GM18861 (cell line): ENCODE results near the gene PROM1.

Source experiments
- ATAC-seq: cut with Tn5 transposase; IDR thresholded peaks from one replicate; pipeline ENCODE4 v1.9.1; 2021; ENCODE audit not compliant: unreplicated experiment

The PROM1 gene

DNA sequence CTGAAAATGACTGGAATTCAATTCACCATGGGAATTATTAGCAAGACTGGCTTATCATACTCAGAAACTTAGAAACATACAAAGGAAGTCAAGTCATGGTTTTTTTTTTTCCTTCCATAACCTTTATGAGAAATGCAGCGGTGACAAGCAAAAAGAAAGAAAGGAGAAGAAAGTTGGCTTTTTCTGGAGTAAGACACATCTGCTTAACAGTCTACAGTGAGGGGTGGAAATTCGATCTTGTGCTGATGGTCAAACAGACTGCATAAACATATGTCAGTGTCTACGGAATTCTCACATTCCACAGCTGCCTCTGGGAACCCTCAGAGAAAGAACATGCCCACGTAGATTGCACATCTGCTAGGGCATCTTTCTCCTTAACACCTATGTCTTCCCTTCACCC lies 54.6 kb downstream of the PROM1 start:
- ATAC-seq, result no peak

DNA sequence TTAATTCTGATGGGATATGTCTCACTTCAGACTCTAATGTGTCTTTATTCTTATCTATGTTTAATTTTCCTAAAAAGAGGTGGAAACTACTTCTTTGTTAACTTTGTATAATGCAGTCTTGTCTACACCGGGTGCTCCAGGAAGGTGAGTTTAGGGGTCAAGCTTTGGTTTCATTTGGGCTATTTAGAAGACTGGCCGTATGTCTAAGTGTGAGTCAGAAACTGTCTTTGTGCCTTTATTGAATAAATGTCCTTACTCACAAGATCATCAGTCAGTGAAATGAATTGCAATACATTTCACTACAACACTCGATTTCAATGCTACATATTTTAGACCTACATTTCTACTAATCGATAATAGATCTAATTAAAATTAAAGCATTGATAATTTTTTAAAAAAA lies 56.2 kb downstream of the PROM1 start:
- ATAC-seq, result no peak

GRCh38 chr4:16027114-16027513 lies 56.7 kb downstream of the PROM1 start:
- ATAC-seq, result no peak

DNA sequence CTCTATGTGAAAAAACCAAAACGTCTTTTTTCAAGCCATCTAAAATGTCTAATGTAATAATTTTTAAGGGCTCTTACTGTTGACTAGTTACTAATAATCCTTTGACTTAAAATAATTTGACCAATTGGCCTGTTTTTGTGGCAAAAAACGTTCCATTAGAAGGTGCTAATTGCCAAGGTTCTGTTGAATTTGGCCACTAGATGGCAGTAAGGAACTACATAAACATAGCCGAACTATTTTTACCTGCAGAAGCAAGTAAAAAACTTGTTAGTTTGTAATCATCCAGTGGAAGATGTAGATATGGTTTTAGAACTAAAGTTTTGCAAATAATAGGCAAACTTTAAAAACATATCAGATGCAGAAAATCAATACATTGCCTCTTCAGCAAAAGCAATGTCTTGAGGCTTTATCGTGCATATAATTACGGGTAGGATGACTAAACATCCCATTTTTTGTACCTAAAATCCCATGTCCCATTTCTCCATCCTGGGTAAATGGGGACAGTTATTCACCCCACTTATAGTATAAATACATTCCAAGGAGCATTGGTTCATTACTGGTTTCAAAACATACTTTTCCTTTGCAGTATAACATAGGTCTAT lies 57.6 kb downstream of the PROM1 start:
- ATAC-seq, result no peak

DNA sequence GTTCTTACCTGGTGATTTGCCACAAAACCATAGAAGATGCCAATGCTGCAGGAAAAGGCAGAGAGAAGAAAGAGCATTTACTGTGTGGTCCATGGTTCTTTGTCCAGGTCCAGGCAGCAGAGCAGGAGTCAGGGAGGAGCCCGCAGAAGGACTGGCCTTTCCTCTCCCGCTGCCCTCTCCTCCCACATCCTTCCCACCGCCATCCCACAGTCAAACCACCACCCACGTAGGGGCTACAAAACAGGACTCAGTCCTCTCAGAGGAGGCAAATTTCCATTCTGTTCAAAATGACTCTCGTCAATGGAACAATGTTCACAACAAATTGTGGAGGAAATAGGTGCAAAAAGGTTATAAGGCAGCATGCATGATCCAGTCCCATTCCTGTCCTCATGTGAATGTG lies 58.6 kb downstream of the PROM1 start:
- no peak for ATAC-seq

DNA sequence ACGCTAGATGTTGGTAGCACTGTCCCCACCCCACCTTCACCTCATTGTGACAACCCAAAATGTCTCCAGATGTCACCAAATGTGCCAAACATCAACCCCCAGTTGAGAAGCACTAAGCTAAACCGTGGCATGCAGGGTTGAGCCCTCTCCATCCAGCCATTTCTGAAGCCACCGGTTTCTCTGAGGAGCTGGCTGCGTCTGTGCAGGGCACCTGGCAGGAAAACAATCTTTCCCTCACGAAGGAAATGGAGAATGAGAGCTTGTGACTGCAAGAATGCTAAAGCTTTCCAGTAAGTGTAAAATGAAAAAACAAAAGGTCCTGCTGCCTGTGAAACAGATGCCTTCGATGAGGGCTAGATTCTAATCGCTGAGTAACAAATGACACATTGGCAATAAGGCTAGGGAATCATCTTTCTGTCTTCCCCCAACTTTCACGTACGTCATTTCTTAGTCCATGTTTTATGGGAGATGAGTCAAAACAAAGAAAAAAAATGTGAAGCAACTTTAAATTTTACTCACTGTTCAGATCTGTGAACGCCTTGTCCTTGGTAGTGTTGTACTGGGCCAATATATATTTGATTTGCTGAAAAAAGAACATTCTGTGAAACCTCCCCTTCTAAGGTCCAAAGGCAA lies 59.9 kb downstream of the PROM1 start:
- no peak for ATAC-seq

DNA sequence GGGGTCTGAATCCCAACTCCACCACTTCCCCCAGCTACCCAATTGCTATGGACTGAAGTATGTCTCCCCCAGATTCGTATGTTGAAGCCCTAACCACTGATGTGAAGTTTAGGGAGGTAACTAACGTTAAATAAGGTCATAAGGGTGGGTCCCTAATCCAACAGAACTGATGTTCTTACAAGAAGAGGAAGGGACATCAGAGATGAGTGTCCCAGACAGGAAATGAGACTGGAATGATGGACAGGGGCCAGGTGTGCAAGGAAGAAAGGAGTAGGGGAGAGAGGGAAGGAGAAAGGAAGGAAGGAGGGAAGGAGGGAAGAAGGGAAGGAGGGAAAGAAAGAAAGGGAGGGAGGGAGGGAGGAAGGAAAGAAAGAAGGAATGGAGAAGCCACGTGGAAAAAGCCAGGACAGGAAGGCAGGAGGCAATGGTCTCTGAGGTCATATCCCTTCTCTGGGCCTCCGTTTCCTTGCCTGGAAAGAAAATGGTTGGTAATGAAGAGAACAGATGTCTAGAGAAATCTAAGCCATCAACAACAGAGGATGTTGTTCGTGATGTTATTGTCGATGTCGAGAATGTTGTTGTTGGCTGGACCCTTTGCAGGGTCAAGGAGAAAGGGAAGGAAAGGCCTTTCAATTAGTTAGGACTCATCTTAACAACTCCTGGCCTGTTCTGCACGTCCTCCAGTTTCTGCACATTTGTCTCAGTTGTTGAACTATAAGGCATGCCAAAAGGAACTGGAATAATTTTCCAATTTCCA lies 61.8 kb downstream of the PROM1 start:
- ATAC-seq, result no peak

GRCh38 chr4:16019649-16020048 lies 64.2 kb downstream of the PROM1 start:
- ATAC-seq, result no peak

DNA sequence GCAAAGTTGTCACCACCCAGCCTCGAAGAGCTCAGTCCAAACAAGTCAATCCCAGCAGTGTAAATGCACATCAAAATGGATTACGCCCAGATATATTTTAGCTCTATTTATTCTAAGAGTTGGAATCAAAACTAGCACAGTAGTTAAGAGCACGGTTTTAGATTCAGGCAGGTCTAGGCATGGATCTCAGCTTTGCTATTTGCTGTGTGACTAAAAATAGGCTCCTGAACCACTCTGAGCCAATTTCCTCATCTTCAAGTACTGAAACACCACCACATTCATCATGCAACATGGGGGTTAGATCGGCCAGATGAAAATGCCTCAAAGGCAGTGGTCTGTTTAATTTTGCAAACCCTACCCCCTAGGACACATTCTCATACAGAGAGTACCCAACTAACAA lies 65.0 kb downstream of the PROM1 start:
- ATAC-seq, result no peak

GRCh38 chr4:16018061-16018676 lies 65.7 kb downstream of the PROM1 start:
- ATAC-seq, result no peak

DNA sequence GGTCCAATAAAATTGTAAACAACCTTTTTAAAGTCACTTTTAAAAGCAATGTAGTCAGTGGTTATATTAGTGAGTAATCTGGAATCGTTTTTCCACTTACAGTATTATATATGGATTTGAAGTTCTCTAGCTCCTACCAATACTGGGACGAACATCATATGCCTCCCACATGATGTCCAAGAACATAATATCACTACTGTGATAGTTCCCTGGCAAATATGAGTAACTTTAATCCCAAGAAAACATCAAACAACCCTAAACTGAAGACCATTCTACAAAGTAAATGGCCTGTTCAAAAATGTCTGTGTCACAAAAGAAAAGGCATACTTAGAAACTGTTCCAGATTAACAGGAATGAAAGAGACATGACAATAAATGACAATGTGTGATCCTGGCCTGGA lies 67.3 kb downstream of the PROM1 start:
- ATAC-seq, result no peak

DNA sequence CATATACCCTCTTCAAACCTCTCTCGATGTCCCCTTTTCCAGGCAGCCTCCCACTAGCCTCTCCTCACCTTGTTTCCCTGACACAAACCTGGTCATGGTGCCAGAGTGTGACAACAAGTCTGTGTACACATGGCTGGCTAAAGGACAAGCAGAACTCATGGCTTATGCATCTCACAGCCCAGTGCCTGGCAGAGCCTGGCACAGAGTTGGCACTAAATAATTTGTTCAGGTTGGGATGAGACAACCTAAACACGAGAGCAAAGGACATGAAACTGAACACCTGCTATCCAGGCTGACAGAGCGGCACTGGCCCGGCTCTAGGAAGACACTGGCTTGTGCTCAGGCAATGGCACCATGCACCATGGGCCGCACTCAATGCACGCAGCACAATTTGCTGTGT lies 72.7 kb downstream of the PROM1 start:
- no peak for ATAC-seq

- ATAC-seq, result no peak
Observed at GRCh38 chr4:16009153-16009552, 74.7 kb downstream of the PROM1 start.

DNA sequence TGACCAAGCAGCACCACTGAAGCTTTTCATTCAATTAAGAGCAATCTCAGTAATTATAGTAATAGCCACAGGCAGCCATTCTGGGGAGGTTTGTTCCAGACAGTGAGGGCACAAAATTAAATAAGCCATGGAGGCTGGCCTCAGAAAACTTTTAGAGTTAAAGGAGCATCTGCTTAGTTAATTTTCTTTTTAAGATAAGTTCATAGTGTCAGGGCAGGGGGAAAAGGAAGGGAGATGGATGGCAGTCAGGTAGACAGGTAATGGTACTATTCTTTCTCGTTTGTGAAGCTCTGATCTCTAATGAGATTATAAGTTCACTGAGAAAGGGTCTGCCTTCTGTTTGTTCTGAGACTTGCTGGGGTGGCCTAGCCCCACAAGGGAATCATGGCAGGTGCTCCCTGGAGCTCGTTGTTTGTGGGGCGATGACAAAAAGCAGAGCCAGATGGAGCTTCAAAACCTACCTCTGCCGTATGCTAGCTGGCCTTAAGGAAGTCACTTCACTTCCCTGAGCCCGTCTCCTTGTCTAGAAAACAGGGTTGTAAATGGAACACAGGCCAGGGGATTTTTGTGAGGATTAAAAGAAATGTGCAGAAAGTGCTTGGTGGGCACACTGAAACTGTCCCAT lies 76.2 kb downstream of the PROM1 start:
- ATAC-seq, result no peak

GRCh38 chr4:16006771-16007446 lies 76.9 kb downstream of the PROM1 start:
- no peak for ATAC-seq

GRCh38 chr4:16005676-16006075 lies 78.1 kb downstream of the PROM1 start:
- no peak for ATAC-seq

DNA sequence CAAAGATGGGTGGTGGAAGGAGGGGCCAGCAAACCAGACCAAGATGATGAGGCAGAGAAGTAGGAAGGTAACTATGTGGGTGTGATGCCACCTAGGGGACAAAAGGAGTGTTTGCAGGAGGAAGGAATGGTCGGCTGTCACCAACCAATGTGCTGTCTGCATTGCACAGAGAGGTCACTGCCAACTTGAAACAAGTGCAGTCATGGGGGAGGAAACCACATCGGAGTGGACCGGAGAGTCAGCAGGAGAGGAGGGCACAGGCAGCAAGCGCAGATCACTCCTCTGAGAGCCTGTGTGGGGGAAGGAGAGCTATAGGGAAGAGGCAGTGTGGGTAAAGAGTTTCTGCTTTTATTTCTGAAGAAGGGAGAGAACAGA lies 82.4 kb downstream of the PROM1 start:
- ATAC-seq, result peak; percentile 93

DNA sequence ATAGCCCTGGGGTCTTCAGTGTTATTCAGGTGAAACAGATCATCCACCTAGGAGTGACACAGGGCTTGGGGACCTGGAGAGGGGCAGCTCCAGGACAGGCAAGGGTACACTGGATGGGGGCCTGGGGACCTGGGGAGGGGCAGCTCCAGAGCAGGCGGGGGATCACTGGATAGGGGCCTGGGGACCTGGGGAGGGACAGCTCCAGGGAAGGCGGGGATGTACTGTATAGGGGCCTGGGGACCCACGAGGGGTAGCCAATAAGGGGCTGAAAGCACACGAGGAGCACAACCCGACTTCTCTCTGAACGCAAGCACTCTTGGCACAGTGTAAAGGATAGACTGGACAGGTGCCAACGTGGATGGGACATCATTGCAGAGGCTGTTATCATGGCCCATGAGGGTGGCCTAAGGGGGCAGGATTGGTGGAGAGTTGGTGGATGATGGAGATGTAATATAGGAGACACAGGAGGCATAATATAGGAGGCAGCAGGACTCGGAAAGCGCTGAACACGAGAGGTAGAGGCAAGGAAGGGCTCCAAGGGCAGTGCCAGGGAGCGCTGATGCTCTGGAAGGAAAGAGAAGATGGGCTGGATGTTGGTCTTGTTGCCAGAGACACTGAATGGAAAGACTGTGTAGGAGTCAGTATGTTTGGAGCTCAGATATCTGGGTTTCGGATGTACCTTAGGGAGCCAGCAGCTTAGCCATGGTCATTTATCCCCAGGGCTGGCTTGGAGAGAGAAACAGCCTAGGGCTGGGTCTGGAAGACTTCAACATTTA lies 82.9 kb downstream of the PROM1 start:
- ATAC-seq, result no peak

DNA sequence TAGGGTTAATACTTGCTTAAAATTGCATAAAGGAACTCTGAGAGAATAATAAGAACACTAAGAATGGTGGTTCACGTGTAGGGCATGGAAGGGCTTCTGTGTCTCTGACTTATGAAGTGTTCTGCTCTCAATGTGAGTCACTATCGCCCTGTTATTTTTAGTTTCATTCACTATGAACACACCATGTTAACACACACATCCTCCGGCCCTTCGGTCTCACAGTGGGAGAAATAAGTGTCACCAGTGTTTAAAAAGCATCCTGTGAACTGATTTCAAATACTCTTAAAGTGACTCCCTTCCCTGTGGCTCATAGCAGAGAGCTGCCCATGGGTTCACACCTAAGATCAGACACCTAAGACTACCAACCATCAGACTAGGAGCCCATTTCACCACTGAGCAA lies 87.0 kb downstream of the PROM1 start:
- ATAC-seq, result no peak

GRCh38 chr4:15995826-15996225 lies 88.0 kb downstream of the PROM1 start:
- ATAC-seq, result no peak
